ENCODE data around the gene BDH1. TPM values are rescaled to one million over a fixed set of nuclear protein-coding genes. Genes with fewer than 3 reads are reported as not detected.

The BDH1 gene
- total RNA-seq, 1 donor from 2014 or later: 71.2 TPM

DNA sequence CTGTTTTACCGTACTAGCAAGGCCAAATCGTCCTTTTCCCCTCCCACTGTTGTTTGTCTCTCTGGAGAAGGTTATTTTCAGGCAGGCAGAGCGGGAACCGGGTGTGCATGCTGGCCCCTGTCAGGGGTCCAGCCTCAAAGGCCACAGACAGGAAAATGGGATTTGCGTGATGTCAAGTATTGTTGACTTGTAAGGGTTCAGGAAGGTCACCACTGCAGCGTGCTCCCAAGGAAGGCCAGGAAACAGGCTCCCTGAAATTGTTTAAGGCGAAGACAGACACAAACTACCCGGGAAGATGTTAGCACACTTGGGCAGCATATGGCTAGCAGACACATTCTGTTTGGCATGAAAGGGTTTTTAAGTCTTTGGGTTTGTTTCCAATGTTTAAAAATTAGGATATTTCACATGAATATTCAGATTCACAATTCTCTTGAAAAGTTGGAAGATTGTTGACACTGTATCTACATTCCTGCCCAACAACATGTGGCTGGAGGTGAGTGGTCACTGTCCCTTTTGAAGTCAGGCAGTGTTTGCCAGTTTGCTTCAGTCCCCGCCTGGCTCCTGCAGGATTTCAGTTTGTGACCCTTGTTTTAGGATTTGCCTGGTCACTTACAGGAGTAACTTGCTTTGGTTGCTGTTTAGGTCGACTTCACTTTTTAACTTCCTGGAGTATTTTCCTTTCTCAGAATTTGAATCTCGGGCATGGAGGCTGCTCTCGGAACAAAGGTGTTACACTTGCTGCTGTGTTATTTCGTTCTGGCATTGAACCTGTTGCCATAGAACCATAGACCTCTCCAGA is 90.4 kb downstream of the BDH1 start:
- intact Hi-C loops (cut with micrococcal nuclease): no loop called here

DNA sequence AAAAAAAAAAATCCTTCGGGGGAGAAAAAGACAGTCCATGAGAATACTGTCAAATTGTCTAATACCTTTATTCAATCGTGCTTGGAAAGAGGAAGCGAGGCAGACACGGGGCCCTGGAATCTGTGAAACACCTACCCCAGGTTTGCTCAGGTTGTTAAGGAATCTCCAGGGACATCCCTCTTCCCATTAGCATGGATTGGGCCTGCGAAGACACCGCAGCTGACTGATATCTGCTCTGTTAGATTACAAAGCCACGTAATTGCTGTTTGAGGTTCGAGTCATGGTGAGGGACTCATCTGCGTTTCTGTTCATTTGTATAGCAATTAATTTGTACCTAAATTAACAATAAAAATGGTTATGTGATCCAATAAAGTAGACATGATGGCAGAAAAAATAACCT is 91.0 kb downstream of the BDH1 start:
- intact Hi-C loops (cut with micrococcal nuclease): no loop called here

DNA sequence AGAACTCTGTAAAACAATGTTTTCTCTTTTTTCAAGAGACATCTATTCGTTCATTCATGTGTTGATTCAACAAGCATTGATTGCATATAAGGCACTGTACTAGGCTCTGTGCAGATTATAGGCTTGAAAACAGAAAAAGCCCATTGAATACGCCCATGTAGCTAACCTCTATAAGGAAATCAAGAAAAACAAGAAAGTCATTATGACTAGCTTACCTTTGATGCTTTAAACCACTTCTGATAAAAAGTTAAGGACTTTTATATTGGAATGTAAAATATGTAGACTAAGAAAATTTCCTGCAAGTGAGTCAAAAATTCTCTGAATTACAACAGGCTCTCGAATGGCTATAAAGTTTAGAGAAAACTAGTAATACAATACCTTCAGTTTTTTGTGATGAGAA is 92.5 kb downstream of the BDH1 start:
- intact Hi-C loops (cut with micrococcal nuclease): no loop called here

DNA sequence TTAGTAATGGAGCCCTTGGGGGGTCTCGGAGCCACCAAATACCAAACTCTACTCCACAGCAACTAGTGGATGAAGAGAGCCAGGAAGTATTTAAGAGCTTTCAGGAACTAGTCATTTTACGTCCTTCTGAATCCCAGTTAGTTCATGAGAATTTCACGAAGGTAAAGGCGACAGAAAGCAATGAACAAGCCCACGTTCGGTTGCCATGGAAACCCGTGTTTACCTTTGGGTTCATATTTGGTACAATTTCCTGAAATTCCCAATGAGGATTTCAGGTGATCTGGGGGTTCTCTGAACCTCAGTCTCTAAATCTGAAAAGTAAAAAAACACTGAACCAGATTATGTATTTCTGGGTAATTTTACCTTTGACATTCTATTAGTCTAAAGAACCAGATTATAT is 93.0 kb downstream of the BDH1 start:
- intact Hi-C loops (cut with micrococcal nuclease): no loop called here

DNA sequence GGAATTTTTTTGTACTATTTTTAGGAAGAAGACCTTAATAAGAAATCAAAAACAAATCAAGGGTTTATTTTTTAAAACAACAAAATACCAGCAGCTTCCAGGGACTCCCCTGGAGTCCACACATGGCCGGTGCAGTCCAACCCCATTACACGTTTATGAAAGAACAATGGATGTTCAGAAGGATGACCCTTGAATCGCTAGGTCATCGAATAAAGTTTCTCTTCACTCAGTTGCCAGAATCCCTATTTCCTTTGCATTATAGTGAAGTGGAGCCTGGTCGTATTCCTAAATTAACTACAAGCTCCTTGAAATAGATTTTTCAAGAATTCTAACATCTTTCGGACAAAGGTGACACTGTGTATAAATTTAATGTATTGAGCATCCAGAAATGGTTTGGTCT is 95.1 kb downstream of the BDH1 start:
- intact Hi-C loops (cut with micrococcal nuclease): no loop called here

DNA sequence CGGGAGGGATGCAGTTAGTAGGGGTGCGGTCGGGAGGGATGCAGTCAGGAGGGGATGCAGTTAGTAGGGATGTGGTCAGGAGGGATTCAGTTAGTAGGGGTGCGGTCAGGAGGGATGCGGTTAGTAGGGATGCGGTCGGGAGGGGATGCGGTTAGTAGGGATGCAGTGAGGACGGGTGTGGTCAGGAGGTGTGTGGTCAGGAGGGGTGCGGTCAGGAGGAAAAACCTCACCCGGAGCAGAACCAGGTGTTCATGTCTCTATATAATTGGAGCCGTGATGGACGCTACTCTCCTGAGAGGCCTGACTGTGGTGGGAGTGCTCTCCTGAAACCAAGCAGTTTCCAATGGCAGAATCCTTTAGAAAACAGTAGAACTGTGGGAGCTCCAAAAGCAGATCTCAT is 95.8 kb downstream of the BDH1 start:
- intact Hi-C loops (cut with micrococcal nuclease): no loop called here

Other genes with a start within 250 kb of the BDH1 start
- gene RUBCN, start 180.9 kb upstream of the BDH1 start, total RNA-seq: 52.5 and 52.9 TPM in 2 replicates
- 53.1 and 54.2 TPM in 2 replicates for gene FYTTD1, start 193.9 kb upstream of the BDH1 start, total RNA-seq
- 63.0 and 73.8 TPM in 2 replicates for gene LRCH3, start 235.3 kb upstream of the BDH1 start, total RNA-seq

All from T-helper 1 cell treated with Interleukin-12 subunit alpha and Interleukin-12 subunit beta and Interleukin-4 antibody, amounts not matched to agents 30 ng/mL and 1 ng/mL, for 36 hours (primary cell).